K562 (cell line): ENCODE data around the gene TRPM2. TPM values are rescaled to one million over a fixed set of nuclear protein-coding genes. Genes with fewer than 3 reads are reported as not detected.

Experiments
- EHMT2 ChIP-seq: fragments of 450-650 bp; IDR thresholded peaks from 2 replicates; pipeline ENCODE4 v1.6.1; 2018; ENCODE audit warnings: antibody characterized with exemption
- ETV6 ChIP-seq, 3 experiments: fragments of 150-350 bp in 1 of 3; sonication (generic) in 1 of 3; formaldehyde crosslinking in 1 of 3; IDR thresholded peaks; 2 replicates each; pipeline versions ENCODE4 v1.6.1 to v1.8.0; 2014 to 2022; ENCODE audit warnings: borderline replicate concordance in 2 of 3, low read depth in 2 of 3, antibody characterized with exemption in 1 of 3, low read length in 1 of 3, mild to moderate bottlenecking in 1 of 3, missing genetic modification reagents in 1 of 3
- HEY1 ChIP-seq: fragments of 250-450 bp; sonication (Bioruptor Pico); IDR thresholded peaks from 2 replicates; pipeline ENCODE4 v1.5.0; 2020; ENCODE audit warnings: mild to moderate bottlenecking, moderate library complexity, borderline replicate concordance
- HNRNPLL ChIP-seq: fragments of 200-400 bp; formaldehyde crosslinking; IDR thresholded peaks from 2 replicates; pipeline ENCODE4 v1.6.1; 2017; ENCODE audit warnings: low read length, low read depth, mild to moderate bottlenecking; ENCODE audit not compliant: poor library complexity, severe bottlenecking
- HOXB6 ChIP-seq: fragments of 250-450 bp; sonication (Bioruptor Pico); IDR thresholded peaks from 2 replicates; pipeline ENCODE4 v1.5.1; 2022; ENCODE audit warnings: mild to moderate bottlenecking, borderline replicate concordance
- KAT7 ChIP-seq: sonication (generic); formaldehyde crosslinking; IDR thresholded peaks from 2 replicates; pipeline ENCODE4 v1.8.0; 2022; ENCODE audit warnings: missing genetic modification reagents, mild to moderate bottlenecking, borderline replicate concordance
- MYC ChIP-seq, 2 experiments: fragments of 250-450 bp in 1 of 2; sonication (Bioruptor Pico) in 1 of 2; IDR thresholded peaks; 2 replicates each; pipeline versions ENCODE4 v1.5.1 to v1.6.1; 2012 to 2021; ENCODE audit warnings: low read depth in 2 of 2, borderline replicate concordance in 1 of 2, improper control_type of control experiment in 1 of 2, low read length in 1 of 2, mild to moderate bottlenecking in 1 of 2, moderate library complexity in 1 of 2
- NR2C1 ChIP-seq, 2 experiments: fragments of 450-650 bp; IDR thresholded peaks; 2 replicates each; pipeline ENCODE4 v1.6.1; 2017; ENCODE audit warnings: mild to moderate bottlenecking in 2 of 2, antibody characterized with exemption in 1 of 2, inconsistent platforms in 1 of 2, missing compliant biosample characterization in 1 of 2, missing genetic modification characterization in 1 of 2
- POLR3A ChIP-seq: IDR thresholded peaks from 2 replicates; pipeline ENCODE4 v1.6.1; 2011; ENCODE audit warnings: borderline replicate concordance, mild to moderate bottlenecking, moderate library complexity; ENCODE audit not compliant: insufficient read length, insufficient read depth; ENCODE audit errors: extremely low read depth
- SMARCB1 ChIP-seq: IDR thresholded peaks from 2 replicates; pipeline ENCODE4 v1.6.1; 2011; ENCODE audit warnings: improper control_type of control experiment, low read depth; ENCODE audit not compliant: insufficient read length
- SUPT5H ChIP-seq: fragments of 450-650 bp; IDR thresholded peaks from 2 replicates; pipeline ENCODE4 v1.6.1; 2016
- THRB ChIP-seq: fragments of 450-650 bp; formaldehyde crosslinking; conservative IDR thresholded peaks from 2 replicates; pipeline ENCODE4 v1.4.0; 2022; ENCODE audit warnings: mild to moderate bottlenecking, missing genetic modification characterization
- ZMIZ1 ChIP-seq, 2 experiments: fragments of 150-350 bp in 1 of 2; IDR thresholded peaks; 2 replicates each; pipeline ENCODE4 v1.6.1; 2012 to 2016; ENCODE audit warnings: low read depth in 2 of 2, low read length in 2 of 2, mild to moderate bottlenecking in 1 of 2, moderate library complexity in 1 of 2
- ZNF551 ChIP-seq: fragments of 250-450 bp; sonication (Bioruptor Pico); IDR thresholded peaks from 2 replicates; pipeline ENCODE4 v1.5.0; 2021; ENCODE audit warnings: mild to moderate bottlenecking, moderate library complexity
- ZNF609 ChIP-seq: sonication (generic); formaldehyde crosslinking; IDR thresholded peaks from 2 replicates; pipeline ENCODE4 v1.8.1; 2023; ENCODE audit warnings: missing genetic modification reagents, mild to moderate bottlenecking, borderline replicate concordance
- polyA plus RNA-seq, 8 experiments: library from polyadenylated mRNA; depleted of rRNA in 4 of 8; stranded (reverse) in 5 of 8; unstranded in 3 of 8; fragments of >200 nt; fragmentation: Nextera tagmentation in 2 of 8; fragmentation: Illumina TruSeq in 1 of 8; extraction: Ambion mirVana in 2 of 8; extraction: Trizol in 1 of 8; gene quantifications; 2 replicates each; pipeline versions ENCODE4 v1.2.1 to v1.2.3, GENCODE V29; 2011 to 2014; ENCODE audit warnings: inconsistent platforms in 1 of 8, missing spikeins in 1 of 8
- total RNA-seq, 7 experiments: library from RNA; depleted of rRNA in 6 of 7; stranded (reverse); fragments of >200 nt in 6 of 7; fragmentation: Illumina TruSeq in 2 of 7; extraction: Trizol in 2 of 7; gene quantifications; 2 replicates each; pipeline versions ENCODE4 v1.2.1 to v1.2.3, GENCODE V29; 2011 to 2021; ENCODE audit warnings: low replicate concordance in 1 of 7

Gene TRPM2
- total and polyA plus RNA-seq, 9 of the 15 experiments (the other 6 are each of a cell fraction or from before 2014, with no cell fraction given) = 0.33 to 2.1 (median 0.98) TPM; not detected in 2

GRCh38 chr21:44485254-44485793 lies 131.9 kb downstream of the TRPM2 start (continued):
- no peak for TF ChIP-seq SMARCB1
- TF ChIP-seq MYC (IDR thresholded peaks at IDR 0.05; ENCODE audit: low read depth, low read length) = no peak
- TF ChIP-seq MYC (CRISPR knock-in tag; IDR thresholded peaks at IDR 0.05; ENCODE audit: borderline replicate concordance, low read depth) = no peak
- TF ChIP-seq SUPT5H = no peak
- TF ChIP-seq ZNF551 (CRISPR knock-in tag) = no peak
- TF ChIP-seq HEY1 = no peak
- TF ChIP-seq ETV6 (IDR thresholded peaks at IDR 0.05; ENCODE audit: borderline replicate concordance in 1 of 2, low read depth in 2 of 2, low read length in 1 of 2) = no peak
- no peak for TF ChIP-seq ETV6 (CRISPR knock-in tag; IDR thresholded peaks at IDR 0.05; ENCODE audit: borderline replicate concordance)
- TF ChIP-seq HNRNPLL = no peak
- TF ChIP-seq HOXB6 (CRISPR knock-in tag) = no peak
- TF ChIP-seq EHMT2 = no peak
- TF ChIP-seq ZNF609 (CRISPR knock-in tag) = no peak
- TF ChIP-seq NR2C1 (IDR thresholded peaks at IDR 0.05) = no peak
- TF ChIP-seq NR2C1 (tag; IDR thresholded peaks at IDR 0.05) = no peak
- TF ChIP-seq THRB (CRISPR knock-in tag) = no peak
- no peak for TF ChIP-seq POLR3A
- no peak for TF ChIP-seq KAT7 (CRISPR knock-in tag)
- 0 out of 4 replicates have a peak, but pooled peaks of 1 of the 2 experiments have one; percentile 20 for TF ChIP-seq ZMIZ1 (IDR thresholded peaks at IDR 0.05; ENCODE audit: low read depth in 2 of 2, low read length in 2 of 2)
